Upper lobe of left lung (tissue), 6 donors: ENCODE results near the gene EMP1. TPM values are rescaled to one million over a fixed set of nuclear protein-coding genes. Genes with fewer than 3 reads are reported as not detected.

Source experiments
- ATAC-seq, 2 donors: fragments of 200-7000 bp; cut with Tn5 transposase; one replicate each; pipeline ENCODE4 v1.9.1; 2022; ENCODE audit warnings: mild to moderate bottlenecking in 2 of 2, moderate library complexity in 2 of 2; ENCODE audit not compliant: low FRiP score in 2 of 2
- DNase-seq, 2 donors: peaks; one replicate each; pipeline ENCODE4 v3.0.0-alpha.2; 2019 to 2020
- H3K27ac ChIP-seq, 4 donors: fragments of 200-600 bp; sonication (generic); one replicate each; pipeline ENCODE4 v1.5.1; 2016 to 2019
- H3K27me3 ChIP-seq, 4 donors: fragments of 200-600 bp; sonication (generic); one replicate each; pipeline ENCODE4 v1.5.1; 2017 to 2019
- H3K36me3 ChIP-seq, 4 donors: fragments of 200-600 bp; sonication (generic); one replicate each; pipeline ENCODE4 v1.5.1; 2016 to 2019
- H3K4me1 ChIP-seq, 4 donors: fragments of 200-600 bp; sonication (generic); one replicate each; pipeline ENCODE4 v1.5.1; 2018 to 2019
- H3K4me3 ChIP-seq, 4 donors: fragments of 200-600 bp; sonication (generic); one replicate each; pipeline ENCODE4 v1.5.1; 2017 to 2019; ENCODE audit warnings: mild to moderate bottlenecking in 2 of 4, moderate library complexity in 1 of 4
- H3K9me3 ChIP-seq, 4 donors: fragments of 200-600 bp; sonication (generic); one replicate each; pipeline ENCODE4 v1.5.1; 2018 to 2019
- EP300 ChIP-seq, 4 donors: sonication (generic); formaldehyde crosslinking; IDR thresholded peaks; one replicate each; pipeline ENCODE4 v1.5.1; 2017; ENCODE audit warnings: antibody characterized with exemption in 4 of 4, control low read depth in 2 of 4
- POLR2A ChIP-seq, 4 donors: fragments of 450-650 bp; IDR thresholded peaks; one replicate each; pipeline ENCODE4 v1.5.1; 2016 to 2017; ENCODE audit warnings: antibody characterized with exemption in 4 of 4, mild to moderate bottlenecking in 2 of 4
- POLR2AphosphoS5 ChIP-seq, 2 donors: sonication (generic); formaldehyde crosslinking; IDR thresholded peaks; one replicate each; pipeline ENCODE4 v1.5.1; 2017; ENCODE audit warnings: antibody characterized with exemption in 2 of 2
- WGBS, 2 donors: methylation state at CpG; one replicate each; pipeline ENCODE4 v1.1.5; 2017 to 2018; 5-methylcytosine and 5-hydroxymethylcytosine counted together
- total RNA-seq, 6 donors: library from RNA; depleted of rRNA in 4 of 6; stranded (reverse); fragments of >200 nt in 4 of 6; gene quantifications; one replicate each; pipeline versions ENCODE4 v1.1.0 to v1.2.1, GENCODE V29; 2016 to 2021
- TF ChIP-seq, protein P1 (sequence below), 6 experiments: fragments of 450-650 bp in 4 of 6; fragments of 200-600 bp in 2 of 6; sonication (generic) in 2 of 6; IDR thresholded peaks; one replicate each; pipeline ENCODE4 v1.5.1; 2016 to 2019; ENCODE audit warnings: antibody characterized with exemption in 6 of 6
- donor health status: DM: no; HTN: no; CAD: no; lungs with moderate emphysema.
- donor health status: DM: no; HTN: yes; CAD: no; lungs with severe emphysema.

EMP1 gene, protein sequence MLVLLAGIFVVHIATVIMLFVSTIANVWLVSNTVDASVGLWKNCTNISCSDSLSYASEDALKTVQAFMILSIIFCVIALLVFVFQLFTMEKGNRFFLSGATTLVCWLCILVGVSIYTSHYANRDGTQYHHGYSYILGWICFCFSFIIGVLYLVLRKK
- 100 to 1,000 TPM in 4 of 6 donors, 10 to 100 TPM in 2; 18.9 to 360 (median 165) TPM for total RNA-seq

DNA sequence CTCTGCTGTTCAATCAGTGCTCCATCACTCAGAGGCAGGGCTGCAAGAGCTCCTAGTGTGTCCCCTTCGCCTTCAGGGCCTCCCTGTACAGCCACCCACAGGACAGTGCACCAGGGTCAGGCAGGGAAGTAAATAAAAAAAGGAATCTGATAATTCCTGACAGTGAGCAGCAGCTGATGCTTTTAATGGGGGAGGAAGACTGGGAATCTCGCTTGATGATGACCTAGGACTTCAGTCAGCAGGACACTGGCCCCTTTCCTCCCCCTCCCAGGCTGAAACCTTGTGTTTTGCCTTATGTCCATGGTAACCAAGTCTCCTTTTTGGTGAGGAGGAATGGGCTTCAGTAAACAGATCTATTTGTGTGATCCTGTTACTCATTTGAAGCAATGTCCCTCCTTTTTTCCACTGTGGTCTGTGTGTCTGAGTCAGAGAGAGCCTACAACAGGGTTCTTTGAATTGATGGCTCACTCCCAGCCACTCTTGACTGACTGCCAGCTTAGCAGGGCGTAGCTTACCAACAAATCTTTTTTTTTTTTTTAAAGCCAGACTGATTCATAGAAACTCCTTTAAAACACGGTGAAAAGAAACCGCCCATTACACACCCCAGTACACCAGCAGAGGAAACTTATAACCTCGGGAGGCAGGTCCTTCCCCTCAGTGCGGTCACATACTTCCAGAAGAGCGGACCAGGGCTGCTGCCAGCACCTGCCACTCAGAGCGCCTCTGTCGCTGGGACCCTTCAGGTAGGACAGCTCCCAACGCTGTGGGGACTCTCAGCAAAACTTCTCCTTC is at the start of gene EMP1:
EMP1 (plus strand) TSS at position 597 of the 792 bp plus-strand sequence. CDS start 14,785 bp downstream, outside the sequence.
- DNase-seq = peak; percentile 73 to 94
- Histone ChIP-seq H3K27ac (peak within 1 kb of the TSS; percentile 85 to 96 (median 92)), H3K9me3 (no peaks in the 10 kb centered on the region), H3K27me3 (no peaks in the 10 kb centered on the region), H3K4me3 (peak within 1 kb of the TSS; percentile 34 to 60 (median 54)), H3K4me1 (peaks cover 38 to 57% (median 46%) of the 10 kb centered on the region in 4 donors), H3K36me3 (no peaks in the 10 kb centered on the region)
- ATAC-seq = peak; percentile 87 to 92
- WGBS, 2 donors = 9 to 14% methylated on average over 11 of the region's 11 CpGs
- peak; percentile 97 to 98 for TF ChIP-seq POLR2AphosphoS5 (IDR thresholded peaks at IDR 0.05)
- TF ChIP-seq POLR2A (IDR thresholded peaks at IDR 0.05) = peak in 3 of 4 donors; percentile 80 to 91 (median 83)
- TF ChIP-seq, protein P1, sequence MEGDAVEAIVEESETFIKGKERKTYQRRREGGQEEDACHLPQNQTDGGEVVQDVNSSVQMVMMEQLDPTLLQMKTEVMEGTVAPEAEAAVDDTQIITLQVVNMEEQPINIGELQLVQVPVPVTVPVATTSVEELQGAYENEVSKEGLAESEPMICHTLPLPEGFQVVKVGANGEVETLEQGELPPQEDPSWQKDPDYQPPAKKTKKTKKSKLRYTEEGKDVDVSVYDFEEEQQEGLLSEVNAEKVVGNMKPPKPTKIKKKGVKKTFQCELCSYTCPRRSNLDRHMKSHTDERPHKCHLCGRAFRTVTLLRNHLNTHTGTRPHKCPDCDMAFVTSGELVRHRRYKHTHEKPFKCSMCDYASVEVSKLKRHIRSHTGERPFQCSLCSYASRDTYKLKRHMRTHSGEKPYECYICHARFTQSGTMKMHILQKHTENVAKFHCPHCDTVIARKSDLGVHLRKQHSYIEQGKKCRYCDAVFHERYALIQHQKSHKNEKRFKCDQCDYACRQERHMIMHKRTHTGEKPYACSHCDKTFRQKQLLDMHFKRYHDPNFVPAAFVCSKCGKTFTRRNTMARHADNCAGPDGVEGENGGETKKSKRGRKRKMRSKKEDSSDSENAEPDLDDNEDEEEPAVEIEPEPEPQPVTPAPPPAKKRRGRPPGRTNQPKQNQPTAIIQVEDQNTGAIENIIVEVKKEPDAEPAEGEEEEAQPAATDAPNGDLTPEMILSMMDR (IDR thresholded peaks at IDR 0.05) = no peak
- peak in 3 of 4 donors; percentile 9 to 25 (median 19) for TF ChIP-seq EP300 (IDR thresholded peaks at IDR 0.05)

DNA sequence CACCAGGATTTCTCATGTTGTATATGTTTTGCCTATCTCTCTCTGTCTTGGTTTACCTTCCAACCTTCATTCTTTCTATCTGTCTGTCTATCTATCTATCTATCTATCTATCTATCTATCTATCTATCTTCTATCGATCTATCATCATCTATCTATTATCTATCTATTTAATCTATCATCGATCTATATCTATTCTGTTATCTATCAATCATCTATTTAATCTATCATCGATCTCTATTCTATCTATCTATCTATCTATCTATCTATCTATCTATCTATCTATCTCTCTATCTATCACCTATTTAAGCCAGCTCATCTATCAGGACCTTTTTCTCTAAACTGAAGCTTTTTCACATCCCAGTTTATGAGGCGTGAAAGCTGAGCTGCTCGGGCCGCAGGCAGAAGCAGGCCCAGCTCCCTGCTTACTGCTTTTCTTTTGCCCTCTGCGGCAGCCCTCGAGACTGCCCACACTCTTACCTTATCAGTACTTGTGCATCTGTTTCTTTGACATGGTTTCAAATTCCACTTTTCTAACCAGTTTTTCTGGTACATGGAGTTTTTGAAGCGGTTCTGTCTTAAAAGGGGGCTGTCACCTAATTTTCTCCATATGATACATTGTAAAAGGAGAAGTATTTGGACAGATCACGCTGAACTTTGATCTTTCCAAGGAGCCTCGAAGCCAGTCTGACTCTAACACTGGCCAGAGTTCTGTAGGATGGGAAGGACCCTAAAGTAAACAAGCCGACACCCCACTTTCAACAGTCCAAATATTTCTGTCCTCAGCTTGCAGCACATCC is 48.6 kb upstream of the EMP1 start:
- TF ChIP-seq EP300 (IDR thresholded peaks at IDR 0.05) (peak in 1 of 4 donors; percentile 55), POLR2AphosphoS5 (IDR thresholded peaks at IDR 0.05) (no peak)
- no peaks in the 10 kb centered on the region for H3K36me3 ChIP-seq
- peak overlapping the region; percentile 20 to 43 (median 35) for H3K27ac ChIP-seq
- no peak overlapping the region for H3K4me3 ChIP-seq
- H3K27me3 ChIP-seq = no peaks in the 10 kb centered on the region
- no peaks in the 10 kb centered on the region for H3K9me3 ChIP-seq
- H3K4me1 ChIP-seq = peaks cover 19 to 45% (median 33%) of the 10 kb centered on the region in 4 donors
- DNase-seq = peak in 1 of 2 donors; percentile 73
- 40 to 47% methylated on average over 12 of the region's 12 CpGs for WGBS, 2 donors
- peak; percentile 24 to 78 for ATAC-seq

DNA sequence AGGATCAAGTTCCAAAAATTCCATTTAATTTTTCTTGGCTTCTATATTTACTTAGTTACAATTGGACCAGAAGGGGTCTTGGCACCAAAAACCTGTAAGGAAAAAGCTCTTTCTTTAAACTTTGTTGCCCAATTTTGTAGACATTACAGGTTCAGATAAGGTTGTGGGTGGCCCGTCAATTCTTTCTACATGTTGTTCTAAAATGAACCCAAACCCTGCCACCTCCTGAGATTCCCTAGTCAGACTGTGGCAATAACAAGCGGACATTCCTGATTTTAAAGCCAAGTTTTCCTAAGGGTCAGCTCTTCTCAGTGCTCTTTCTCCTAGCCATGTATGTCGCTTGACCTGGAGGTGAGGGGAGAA is 48.1 kb upstream of the EMP1 start:
- DNase-seq (no peak), ATAC-seq (peak in 1 of 2 donors; percentile 6)
- 68 to 70% methylated on average over 3 of the region's 3 CpGs for WGBS, 2 donors
- Histone ChIP-seq H3K4me1 (peaks cover 19 to 48% (median 33%) of the 10 kb centered on the region in 4 donors), H3K9me3 (no peaks in the 10 kb centered on the region), H3K36me3 (no peaks in the 10 kb centered on the region), H3K27me3 (no peaks in the 10 kb centered on the region), H3K27ac (peak overlapping the region; percentile 20 to 43 (median 35)), H3K4me3 (no peak overlapping the region)
- TF ChIP-seq POLR2AphosphoS5 (IDR thresholded peaks at IDR 0.05) = no peak
- no peak for TF ChIP-seq POLR2A (IDR thresholded peaks at IDR 0.05)
- TF ChIP-seq EP300 (IDR thresholded peaks at IDR 0.05) = no peak
- TF ChIP-seq, protein P1 (IDR thresholded peaks at IDR 0.05) = no peak

DNA sequence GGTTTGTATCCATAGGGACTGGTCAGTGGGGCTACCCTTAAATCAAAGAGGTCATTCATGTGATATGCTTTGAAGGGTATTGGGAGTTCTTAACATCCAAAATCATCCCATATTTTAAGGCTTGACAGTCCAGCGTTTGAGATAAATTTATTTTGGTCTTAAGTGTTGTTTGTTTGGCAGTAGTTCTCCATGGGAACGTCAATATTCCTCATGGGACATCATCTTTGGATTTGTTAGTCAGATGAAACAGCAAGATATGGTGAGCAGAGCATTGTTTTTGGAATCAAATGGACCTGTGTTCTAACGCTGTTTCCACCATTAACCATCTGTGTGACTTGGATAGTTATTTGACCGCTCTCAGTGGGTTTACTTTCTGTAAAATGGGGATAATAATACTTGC is 47.1 kb upstream of the EMP1 start:
- Histone ChIP-seq H3K36me3 (no peaks in the 10 kb centered on the region), H3K4me3 (no peak overlapping the region), H3K9me3 (no peaks in the 10 kb centered on the region), H3K4me1 (peaks cover 18 to 51% (median 31%) of the 10 kb centered on the region in 4 donors), H3K27me3 (no peaks in the 10 kb centered on the region), H3K27ac (no peak overlapping the region)
- TF ChIP-seq, protein P1 (IDR thresholded peaks at IDR 0.05) = no peak
- TF ChIP-seq POLR2AphosphoS5 (IDR thresholded peaks at IDR 0.05) (no peak), POLR2A (IDR thresholded peaks at IDR 0.05) (no peak), EP300 (IDR thresholded peaks at IDR 0.05) (no peak)
- WGBS, 2 donors = 69 to 82% methylated on average over 4 of the region's 4 CpGs
- ATAC-seq (peak in 1 of 2 donors; percentile 11), DNase-seq (no peak)

DNA sequence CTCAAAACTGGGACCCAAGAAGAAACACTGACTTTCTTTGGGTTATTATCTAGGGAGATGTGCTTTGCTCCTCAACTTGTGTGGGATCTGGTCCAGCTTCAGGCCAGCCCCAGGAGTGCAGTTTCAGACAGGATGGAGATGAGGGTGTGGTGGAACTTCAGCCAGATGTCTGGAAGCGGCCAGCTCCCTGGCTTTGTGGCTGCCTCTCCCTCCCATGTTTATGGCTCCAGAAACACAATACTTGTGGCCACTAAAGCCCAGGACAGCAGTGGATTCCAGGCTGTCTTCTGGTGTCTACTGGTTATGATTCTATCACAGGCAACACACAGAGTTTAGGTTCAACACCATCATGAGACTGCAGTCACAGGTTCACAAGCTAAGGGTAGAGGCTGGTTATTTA is 44.2 kb upstream of the EMP1 start:
- ATAC-seq (peak in 1 of 2 donors; percentile 84), DNase-seq (no peak)
- TF ChIP-seq POLR2AphosphoS5 (IDR thresholded peaks at IDR 0.05) = no peak
- TF ChIP-seq EP300 (IDR thresholded peaks at IDR 0.05) = no peak
- TF ChIP-seq, protein P1 (IDR thresholded peaks at IDR 0.05) = no peak
- no peak for TF ChIP-seq POLR2A (IDR thresholded peaks at IDR 0.05)
- Histone ChIP-seq H3K4me1 (peaks cover 5 to 27% (median 16%) of the 10 kb centered on the region in 4 donors), H3K27me3 (no peaks in the 10 kb centered on the region), H3K36me3 (no peaks in the 10 kb centered on the region), H3K27ac (no peak overlapping the region), H3K4me3 (no peak overlapping the region), H3K9me3 (no peaks in the 10 kb centered on the region)
- 75 to 78% methylated on average over 1 of the region's 1 CpG for WGBS, 2 donors
